WI38 (cell line): ENCODE data around the gene BAIAP2.
A peak's percentile ranks its signal among the peaks of the same experiment; 100 is the strongest.

Experiments used
- H3K4me3 ChIP-seq: 2 replicates; pipeline ENCODE4 v1.5.1; 2011; ENCODE audit warnings: low read depth, mild to moderate bottlenecking, control low read depth, low read length
- CTCF ChIP-seq: IDR thresholded peaks from 2 replicates; pipeline ENCODE4 v1.5.1; 2012; ENCODE audit warnings: low read depth, mild to moderate bottlenecking, control low read depth, low read length

BAIAP2 gene

GRCh38 chr17:81030741-81031565 is 4.0 kb upstream of the BAIAP2 start:
- no peak overlapping the region for H3K4me3 ChIP-seq
- TF ChIP-seq CTCF = no peak

- H3K4me3 ChIP-seq = no peak overlapping the region
- no peak for TF ChIP-seq CTCF
These were observed 3.1 kb upstream of the BAIAP2 start for GRCh38 chr17:81031566-81032550.

- TF ChIP-seq CTCF = no peak
These were observed 2.1 kb upstream of the BAIAP2 start for GRCh38 chr17:81032641-81033480.

GRCh38 chr17:81033535-81034167 is 1.3 kb upstream of the BAIAP2 start:
- H3K4me3 ChIP-seq = peak overlapping the region; percentile 74
- TF ChIP-seq CTCF = no peak

More at GRCh38 chr17:81032641-81033480, 2.1 kb upstream of the BAIAP2 start:
- H3K4me3 ChIP-seq = no peak overlapping the region

- H3K4me3 ChIP-seq = peak overlapping the region; percentile 74
- no peak for TF ChIP-seq CTCF
These were observed 678 bp upstream of the BAIAP2 start for GRCh38 chr17:81034168-81034777.

- TF ChIP-seq CTCF = no peak
- peak overlapping the region; percentile 63 for H3K4me3 ChIP-seq
These were observed 708 bp downstream of the BAIAP2 start for GRCh38 chr17:81035521-81036196.
